ENCODE results near the gene RAB18.

Gene RAB18

DNA sequence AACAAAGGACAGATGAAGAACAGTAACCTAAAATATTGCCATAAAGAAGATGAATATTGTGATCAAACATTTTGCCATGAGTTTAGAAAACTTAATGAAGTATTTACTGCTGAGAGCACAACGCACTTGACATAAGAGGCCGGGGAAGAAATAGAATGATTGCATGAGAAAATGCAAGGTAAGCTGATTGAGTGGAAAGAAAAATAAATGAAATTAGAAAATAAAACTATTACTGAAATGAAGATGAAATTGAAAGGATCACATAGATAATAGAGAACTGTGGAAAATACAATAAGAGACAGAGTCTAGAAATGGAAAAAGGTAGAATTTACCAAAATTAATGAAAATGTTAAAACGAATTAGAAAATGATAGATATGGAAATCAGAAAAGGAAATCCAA, 10.1 kb downstream of the RAB18 start:
- in situ Hi-C loops (cut with MboI; ENCODE audit: low sequenced_read_pairs, unreplicated experiment): no loop called here
- DNase-seq (ENCODE audit: low spot score): no peak
- TF ChIP-seq, protein P1, sequence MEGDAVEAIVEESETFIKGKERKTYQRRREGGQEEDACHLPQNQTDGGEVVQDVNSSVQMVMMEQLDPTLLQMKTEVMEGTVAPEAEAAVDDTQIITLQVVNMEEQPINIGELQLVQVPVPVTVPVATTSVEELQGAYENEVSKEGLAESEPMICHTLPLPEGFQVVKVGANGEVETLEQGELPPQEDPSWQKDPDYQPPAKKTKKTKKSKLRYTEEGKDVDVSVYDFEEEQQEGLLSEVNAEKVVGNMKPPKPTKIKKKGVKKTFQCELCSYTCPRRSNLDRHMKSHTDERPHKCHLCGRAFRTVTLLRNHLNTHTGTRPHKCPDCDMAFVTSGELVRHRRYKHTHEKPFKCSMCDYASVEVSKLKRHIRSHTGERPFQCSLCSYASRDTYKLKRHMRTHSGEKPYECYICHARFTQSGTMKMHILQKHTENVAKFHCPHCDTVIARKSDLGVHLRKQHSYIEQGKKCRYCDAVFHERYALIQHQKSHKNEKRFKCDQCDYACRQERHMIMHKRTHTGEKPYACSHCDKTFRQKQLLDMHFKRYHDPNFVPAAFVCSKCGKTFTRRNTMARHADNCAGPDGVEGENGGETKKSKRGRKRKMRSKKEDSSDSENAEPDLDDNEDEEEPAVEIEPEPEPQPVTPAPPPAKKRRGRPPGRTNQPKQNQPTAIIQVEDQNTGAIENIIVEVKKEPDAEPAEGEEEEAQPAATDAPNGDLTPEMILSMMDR (IDR thresholded peaks at IDR 0.05; ENCODE audit: borderline replicate concordance, control extremely low read depth, extremely low read depth, insufficient read depth, missing control alignments): no peak

DNA sequence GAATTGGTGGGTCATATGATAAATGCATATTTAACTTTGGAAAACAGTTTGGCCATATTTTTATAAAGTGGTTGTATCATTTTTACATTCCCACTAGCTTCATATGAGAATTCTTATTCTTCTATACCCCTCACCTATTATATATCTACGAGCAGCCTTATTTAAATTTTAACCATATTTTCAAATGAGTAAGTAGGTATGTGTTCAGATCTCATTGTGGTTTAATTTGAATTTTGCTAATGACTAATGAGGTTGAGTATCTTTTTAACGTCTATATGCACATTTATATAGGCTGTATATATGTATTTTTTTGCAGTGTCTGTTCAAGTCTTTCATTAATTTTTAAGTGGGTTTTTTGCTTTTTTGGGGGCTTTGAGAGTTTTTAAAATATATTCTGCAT, 14.2 kb downstream of the RAB18 start:
- in situ Hi-C loops (cut with MboI; ENCODE audit: low sequenced_read_pairs, unreplicated experiment): no loop called here
- TF ChIP-seq, protein P1 (IDR thresholded peaks at IDR 0.05; ENCODE audit: borderline replicate concordance, control extremely low read depth, extremely low read depth, insufficient read depth, missing control alignments): no peak
- no peak for DNase-seq (ENCODE audit: low spot score)

DNA sequence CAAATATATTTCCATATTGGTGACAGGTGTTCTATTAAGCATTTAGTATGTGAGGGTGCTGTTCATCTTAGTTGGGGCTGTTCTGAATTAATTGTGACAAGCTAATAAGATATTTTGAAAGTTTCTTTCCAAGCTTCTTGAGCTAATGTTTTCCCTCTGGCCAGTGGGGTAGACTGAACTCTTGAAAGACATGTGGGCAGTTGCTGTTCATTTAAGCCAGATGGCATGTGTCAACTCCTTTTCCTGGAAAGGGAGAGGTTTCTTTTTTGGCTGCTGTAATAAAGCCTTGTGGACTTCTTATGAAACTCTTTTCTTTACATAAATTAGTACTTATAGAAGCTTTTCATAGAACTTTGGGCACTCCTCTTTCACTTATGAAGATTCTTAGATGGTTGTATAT, 21.7 kb downstream of the RAB18 start:
- TF ChIP-seq, protein P1 (IDR thresholded peaks at IDR 0.05; ENCODE audit: borderline replicate concordance, control extremely low read depth, extremely low read depth, insufficient read depth, missing control alignments): no peak
- in situ Hi-C loops (cut with MboI; ENCODE audit: low sequenced_read_pairs, unreplicated experiment): no loop called here
- DNase-seq (ENCODE audit: low spot score): no peak

DNA sequence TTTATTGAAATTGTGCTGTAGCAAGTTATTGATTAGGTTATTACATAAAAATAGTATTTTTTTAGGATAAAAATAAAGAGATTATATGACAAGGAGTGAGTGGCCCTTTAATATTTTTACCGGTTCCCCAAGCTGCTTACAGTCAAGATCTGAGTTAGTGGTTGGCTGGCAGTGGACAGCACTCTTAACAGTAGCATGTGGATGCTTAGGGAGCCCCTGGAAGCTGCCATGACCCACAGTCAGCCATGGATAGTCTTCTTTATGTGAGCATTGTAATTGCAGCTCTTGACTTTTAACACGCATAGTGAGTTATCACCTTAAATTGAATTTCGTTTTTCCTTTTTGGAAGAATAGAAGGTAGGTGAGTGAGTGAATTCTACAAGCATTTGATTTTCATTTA, 22.1 kb downstream of the RAB18 start:
- no peak for DNase-seq (ENCODE audit: low spot score)
- TF ChIP-seq, protein P1 (IDR thresholded peaks at IDR 0.05; ENCODE audit: borderline replicate concordance, control extremely low read depth, extremely low read depth, insufficient read depth, missing control alignments): no peak
- in situ Hi-C loops (cut with MboI; ENCODE audit: low sequenced_read_pairs, unreplicated experiment): no loop called here

DNA sequence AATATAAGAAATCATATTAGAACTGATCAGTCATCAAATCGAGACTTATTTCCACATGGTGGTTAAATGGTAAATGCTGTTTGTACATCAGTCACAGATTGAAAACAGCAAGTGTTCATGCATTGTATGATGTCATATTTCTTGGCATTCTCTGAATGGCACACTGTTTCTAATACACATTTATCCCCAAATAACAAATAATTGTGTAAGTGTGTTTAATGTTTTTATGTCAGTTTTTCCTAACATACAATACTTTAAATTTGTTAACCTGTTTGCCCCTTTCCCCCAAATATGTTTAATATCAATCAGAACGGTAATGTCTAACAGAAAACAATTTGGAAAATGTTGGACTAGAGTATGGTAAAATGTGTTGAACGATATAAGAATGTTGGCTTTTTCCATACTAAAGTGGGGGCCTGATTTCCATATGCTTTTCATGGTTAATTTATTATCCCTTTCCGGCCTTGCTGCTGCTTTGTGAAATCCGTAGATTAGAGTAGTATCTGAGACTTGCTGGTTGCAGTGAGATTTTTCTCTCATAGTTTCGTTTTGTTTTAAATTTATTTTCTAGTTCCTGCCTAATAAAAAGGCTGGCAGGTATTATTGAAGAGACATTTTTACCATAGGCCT, 23.7 kb downstream of the RAB18 start:
- DNase-seq (ENCODE audit: low spot score): no peak
- in situ Hi-C loops (cut with MboI; ENCODE audit: low sequenced_read_pairs, unreplicated experiment): no loop called here
- TF ChIP-seq, protein P1 (IDR thresholded peaks at IDR 0.05; ENCODE audit: borderline replicate concordance, control extremely low read depth, extremely low read depth, insufficient read depth, missing control alignments): no peak

DNA sequence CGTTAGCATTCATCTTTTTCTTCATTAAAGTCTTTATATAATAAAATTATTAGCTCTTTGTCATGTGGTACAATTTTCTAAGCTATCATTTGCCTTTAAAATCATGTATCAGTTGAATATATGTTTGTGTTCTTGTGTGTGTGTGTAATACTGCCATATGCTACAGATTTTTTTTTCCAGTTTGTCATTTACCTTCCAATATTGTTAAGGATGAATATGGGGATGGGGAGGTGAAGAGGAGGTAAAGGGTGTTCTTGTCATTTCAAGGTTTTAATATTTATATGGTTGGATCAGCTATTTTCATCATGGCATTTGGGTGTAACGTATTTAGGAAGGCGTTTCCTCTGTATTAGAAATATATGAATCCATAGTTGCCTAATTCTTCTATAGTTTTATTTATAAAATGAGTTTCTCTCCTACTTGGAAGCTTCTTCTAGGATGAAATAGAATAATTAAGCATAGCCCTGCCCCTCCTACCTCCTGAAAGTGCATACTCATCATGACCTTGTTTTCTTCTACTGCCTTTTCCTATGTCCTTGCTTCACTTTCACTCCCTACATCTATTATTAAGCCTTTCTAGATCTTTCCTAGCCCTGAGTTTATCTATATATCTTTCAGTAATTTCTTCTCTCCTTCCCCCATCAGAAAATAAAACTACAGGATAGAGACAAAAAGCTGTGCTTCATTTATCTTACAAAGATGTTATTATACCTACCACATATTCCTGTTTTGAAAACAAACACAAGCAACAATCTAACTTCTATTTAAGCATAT, 25.1 kb downstream of the RAB18 start:
- TF ChIP-seq, protein P1 (IDR thresholded peaks at IDR 0.05; ENCODE audit: borderline replicate concordance, control extremely low read depth, extremely low read depth, insufficient read depth, missing control alignments): no peak
- in situ Hi-C loops (cut with MboI; ENCODE audit: low sequenced_read_pairs, unreplicated experiment): no loop called here
- DNase-seq (ENCODE audit: low spot score): no peak
